HepG2 (cell line): Measurements from ENCODE around the gene FCGR3A. TPM values are rescaled to one million over a fixed set of nuclear protein-coding genes. Genes with fewer than 3 reads are reported as not detected.

Experiments
- CCDC6 ChIP-seq: sonication (generic); formaldehyde crosslinking; IDR thresholded peaks from 2 replicates; pipeline ENCODE4 v1.8.1; 2022; ENCODE audit warnings: mild to moderate bottlenecking, missing genetic modification reagents, moderate library complexity
- IRF2 ChIP-seq: IDR thresholded peaks from 2 replicates; pipeline ENCODE4 v1.6.1; 2018; ENCODE audit warnings: missing genetic modification reagents, missing compliant biosample characterization
- ISX ChIP-seq: sonication (generic); formaldehyde crosslinking; conservative IDR thresholded peaks from 2 replicates; pipeline ENCODE4 v1.5.0; 2020; ENCODE audit warnings: missing genetic modification reagents
- KAT8 ChIP-seq: IDR thresholded peaks from 2 replicates; pipeline ENCODE4 v1.6.1; 2016; ENCODE audit warnings: missing genetic modification reagents, missing compliant biosample characterization
- MAF1 ChIP-seq: sonication (generic); formaldehyde crosslinking; IDR thresholded peaks from 2 replicates; pipeline ENCODE4 v1.5.0; 2020; ENCODE audit warnings: missing genetic modification reagents, borderline replicate concordance
- RXRB ChIP-seq: IDR thresholded peaks from 2 replicates; pipeline ENCODE4 v1.6.1; 2016; ENCODE audit warnings: borderline replicate concordance, missing genetic modification reagents, missing compliant biosample characterization
- ZNF331 ChIP-seq: sonication (generic); formaldehyde crosslinking; IDR thresholded peaks from 2 replicates; pipeline ENCODE4 v1.4.0; 2020; ENCODE audit warnings: missing genetic modification reagents
- ZNF557 ChIP-seq: sonication (generic); formaldehyde crosslinking; IDR thresholded peaks from 2 replicates; pipeline ENCODE4 v1.4.0; 2020; ENCODE audit warnings: missing genetic modification reagents
- polyA plus RNA-seq, 8 experiments: library from polyadenylated mRNA; depleted of rRNA in 3 of 8; stranded (reverse) in 7 of 8; unstranded in 1 of 8; fragments of >200 nt; fragmentation: Illumina TruSeq in 4 of 8; extraction: Trizol in 4 of 8; gene quantifications; 2 replicates each; pipeline versions ENCODE4 v1.2.1 to v1.2.3, GENCODE V29; 2011 to 2016; ENCODE audit warnings: low read depth in 4 of 8, missing spikeins in 1 of 8, mixed read lengths in 1 of 8; ENCODE audit not compliant: insufficient read depth in 1 of 8
- total RNA-seq, 5 experiments: library from RNA; depleted of rRNA; stranded (reverse); fragments of >200 nt; fragmentation: Illumina TruSeq; extraction: Trizol; gene quantifications; 2 replicates each; pipeline ENCODE4 v1.2.3, GENCODE V29; 2016; ENCODE audit warnings: low read depth in 1 of 5
- TF ChIP-seq, protein P1 (sequence below): sonication (generic); formaldehyde crosslinking; conservative IDR thresholded peaks from 2 replicates; pipeline ENCODE4 v1.8.0; 2022; ENCODE audit warnings: mild to moderate bottlenecking, moderate library complexity, missing genetic modification reagents
- TF ChIP-seq, protein P2 (sequence below): IDR thresholded peaks from 2 replicates; pipeline ENCODE4 v1.4.0; 2020; ENCODE audit warnings: mild to moderate bottlenecking, missing genetic modification reagents
- TF ChIP-seq, protein P3 (sequence below): IDR thresholded peaks from 2 replicates; pipeline ENCODE4 v1.6.1; 2016
- TF ChIP-seq, protein P4 (sequence below): IDR thresholded peaks from 2 replicates; pipeline ENCODE4 v1.6.1; 2016; ENCODE audit warnings: missing compliant biosample characterization, missing genetic modification reagents, borderline replicate concordance
- TF ChIP-seq, protein P5 (sequence below): sonication (generic); formaldehyde crosslinking; IDR thresholded peaks from 2 replicates; pipeline ENCODE4 v1.4.0; 2020; ENCODE audit warnings: missing genetic modification reagents
- TF ChIP-seq, protein P6 (sequence below): sonication (generic); formaldehyde crosslinking; IDR thresholded peaks from 2 replicates; pipeline ENCODE4 v1.4.0; 2020; ENCODE audit warnings: missing genetic modification reagents

Gene FCGR3A
- total and polyA plus RNA-seq, 2 of the 13 experiments (the other 11 are each of a cell fraction or from before 2014, with no cell fraction given) = not detected

DNA sequence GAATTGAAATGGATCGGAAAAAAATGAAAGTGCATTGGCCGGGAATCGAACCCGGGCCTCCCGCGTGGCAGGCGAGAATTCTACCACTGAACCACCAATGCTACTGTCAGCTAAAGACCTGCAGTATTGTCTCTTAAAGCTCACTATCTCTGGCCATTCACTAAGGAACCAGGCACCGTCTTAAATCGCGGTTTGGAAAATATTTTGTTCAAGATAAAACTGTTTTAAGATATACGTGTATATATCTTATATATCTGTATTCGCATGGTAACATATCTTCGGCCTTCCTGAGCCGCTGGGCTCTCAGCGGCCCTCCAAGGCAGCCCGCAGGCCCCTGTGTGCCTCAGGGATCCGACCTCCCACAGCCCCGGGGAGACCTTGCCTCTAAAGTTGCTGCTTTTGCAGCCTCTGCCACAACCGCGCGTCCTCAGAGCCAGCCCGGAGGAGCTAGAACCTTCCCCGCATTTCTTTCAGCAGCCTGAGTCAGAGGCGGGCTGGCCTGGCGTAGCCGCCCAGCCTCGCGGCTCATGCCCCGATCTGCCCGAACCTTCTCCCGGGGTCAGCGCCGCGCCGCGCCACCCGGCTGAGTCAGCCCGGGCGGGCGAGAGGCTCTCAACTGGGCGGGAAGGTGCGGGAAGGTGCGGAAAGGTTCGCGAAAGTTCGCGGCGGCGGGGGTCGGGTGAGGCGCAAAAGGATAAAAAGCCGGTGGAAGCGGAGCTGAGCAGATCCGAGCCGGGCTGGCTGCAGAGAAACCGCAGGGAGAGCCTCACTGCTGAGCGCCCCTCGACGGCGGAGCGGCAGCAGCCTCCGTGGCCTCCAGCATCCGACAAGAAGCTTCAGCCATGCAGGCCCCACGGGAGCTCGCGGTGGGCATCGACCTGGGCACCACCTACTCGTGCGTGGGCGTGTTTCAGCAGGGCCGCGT lies 25.5 kb downstream of the FCGR3A start, which contains the start of gene HSPA6 (continued):
- TF ChIP-seq, protein P1, sequence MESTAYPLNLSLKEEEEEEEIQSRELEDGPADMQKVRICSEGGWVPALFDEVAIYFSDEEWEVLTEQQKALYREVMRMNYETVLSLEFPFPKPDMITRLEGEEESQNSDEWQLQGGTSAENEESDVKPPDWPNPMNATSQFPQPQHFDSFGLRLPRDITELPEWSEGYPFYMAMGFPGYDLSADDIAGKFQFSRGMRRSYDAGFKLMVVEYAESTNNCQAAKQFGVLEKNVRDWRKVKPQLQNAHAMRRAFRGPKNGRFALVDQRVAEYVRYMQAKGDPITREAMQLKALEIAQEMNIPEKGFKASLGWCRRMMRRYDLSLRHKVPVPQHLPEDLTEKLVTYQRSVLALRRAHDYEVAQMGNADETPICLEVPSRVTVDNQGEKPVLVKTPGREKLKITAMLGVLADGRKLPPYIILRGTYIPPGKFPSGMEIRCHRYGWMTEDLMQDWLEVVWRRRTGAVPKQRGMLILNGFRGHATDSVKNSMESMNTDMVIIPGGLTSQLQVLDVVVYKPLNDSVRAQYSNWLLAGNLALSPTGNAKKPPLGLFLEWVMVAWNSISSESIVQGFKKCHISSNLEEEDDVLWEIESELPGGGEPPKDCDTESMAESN (CRISPR knock-in tag) = peak; percentile 52; the same call in 1 of the 2 replicates
- TF ChIP-seq, protein P2, sequence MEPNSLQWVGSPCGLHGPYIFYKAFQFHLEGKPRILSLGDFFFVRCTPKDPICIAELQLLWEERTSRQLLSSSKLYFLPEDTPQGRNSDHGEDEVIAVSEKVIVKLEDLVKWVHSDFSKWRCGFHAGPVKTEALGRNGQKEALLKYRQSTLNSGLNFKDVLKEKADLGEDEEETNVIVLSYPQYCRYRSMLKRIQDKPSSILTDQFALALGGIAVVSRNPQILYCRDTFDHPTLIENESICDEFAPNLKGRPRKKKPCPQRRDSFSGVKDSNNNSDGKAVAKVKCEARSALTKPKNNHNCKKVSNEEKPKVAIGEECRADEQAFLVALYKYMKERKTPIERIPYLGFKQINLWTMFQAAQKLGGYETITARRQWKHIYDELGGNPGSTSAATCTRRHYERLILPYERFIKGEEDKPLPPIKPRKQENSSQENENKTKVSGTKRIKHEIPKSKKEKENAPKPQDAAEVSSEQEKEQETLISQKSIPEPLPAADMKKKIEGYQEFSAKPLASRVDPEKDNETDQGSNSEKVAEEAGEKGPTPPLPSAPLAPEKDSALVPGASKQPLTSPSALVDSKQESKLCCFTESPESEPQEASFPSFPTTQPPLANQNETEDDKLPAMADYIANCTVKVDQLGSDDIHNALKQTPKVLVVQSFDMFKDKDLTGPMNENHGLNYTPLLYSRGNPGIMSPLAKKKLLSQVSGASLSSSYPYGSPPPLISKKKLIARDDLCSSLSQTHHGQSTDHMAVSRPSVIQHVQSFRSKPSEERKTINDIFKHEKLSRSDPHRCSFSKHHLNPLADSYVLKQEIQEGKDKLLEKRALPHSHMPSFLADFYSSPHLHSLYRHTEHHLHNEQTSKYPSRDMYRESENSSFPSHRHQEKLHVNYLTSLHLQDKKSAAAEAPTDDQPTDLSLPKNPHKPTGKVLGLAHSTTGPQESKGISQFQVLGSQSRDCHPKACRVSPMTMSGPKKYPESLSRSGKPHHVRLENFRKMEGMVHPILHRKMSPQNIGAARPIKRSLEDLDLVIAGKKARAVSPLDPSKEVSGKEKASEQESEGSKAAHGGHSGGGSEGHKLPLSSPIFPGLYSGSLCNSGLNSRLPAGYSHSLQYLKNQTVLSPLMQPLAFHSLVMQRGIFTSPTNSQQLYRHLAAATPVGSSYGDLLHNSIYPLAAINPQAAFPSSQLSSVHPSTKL (CRISPR knock-in tag) = peak; percentile 50
- TF ChIP-seq ZNF331 (peak; percentile 39; the same call in 1 of the 2 replicates), RXRB (peak; percentile 48; the same call in 1 of the 2 replicates), MAF1 (CRISPR knock-in tag) (peak; percentile 93; the same call in 1 of the 2 replicates), KAT8 (CRISPR knock-in tag) (0 out of 2 replicates have a peak, but pooled peaks have one; percentile 10), ZNF557 (CRISPR knock-in tag) (0 out of 2 replicates have a peak, but pooled peaks have one; percentile 34), ISX (CRISPR knock-in tag) (0 out of 2 replicates have a peak, but pooled peaks have one; percentile 26), CCDC6 (CRISPR knock-in tag) (peak; percentile 28; the same call in 1 of the 2 replicates), IRF2 (CRISPR knock-in tag) (peak; percentile 35; the same call in 1 of the 2 replicates)
- TF ChIP-seq, protein P3, sequence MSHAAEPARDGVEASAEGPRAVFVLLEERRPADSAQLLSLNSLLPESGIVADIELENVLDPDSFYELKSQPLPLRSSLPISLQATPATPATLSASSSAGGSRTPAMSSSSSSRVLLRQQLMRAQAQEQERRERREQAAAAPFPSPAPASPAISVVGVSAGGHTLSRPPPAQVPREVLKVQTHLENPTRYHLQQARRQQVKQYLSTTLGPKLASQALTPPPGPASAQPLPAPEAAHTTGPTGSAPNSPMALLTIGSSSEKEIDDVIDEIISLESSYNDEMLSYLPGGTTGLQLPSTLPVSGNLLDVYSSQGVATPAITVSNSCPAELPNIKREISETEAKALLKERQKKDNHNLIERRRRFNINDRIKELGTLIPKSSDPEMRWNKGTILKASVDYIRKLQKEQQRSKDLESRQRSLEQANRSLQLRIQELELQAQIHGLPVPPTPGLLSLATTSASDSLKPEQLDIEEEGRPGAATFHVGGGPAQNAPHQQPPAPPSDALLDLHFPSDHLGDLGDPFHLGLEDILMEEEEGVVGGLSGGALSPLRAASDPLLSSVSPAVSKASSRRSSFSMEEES (CRISPR knock-in tag) = 0 out of 2 replicates have a peak, but pooled peaks have one; percentile 6
- TF ChIP-seq, protein P4, sequence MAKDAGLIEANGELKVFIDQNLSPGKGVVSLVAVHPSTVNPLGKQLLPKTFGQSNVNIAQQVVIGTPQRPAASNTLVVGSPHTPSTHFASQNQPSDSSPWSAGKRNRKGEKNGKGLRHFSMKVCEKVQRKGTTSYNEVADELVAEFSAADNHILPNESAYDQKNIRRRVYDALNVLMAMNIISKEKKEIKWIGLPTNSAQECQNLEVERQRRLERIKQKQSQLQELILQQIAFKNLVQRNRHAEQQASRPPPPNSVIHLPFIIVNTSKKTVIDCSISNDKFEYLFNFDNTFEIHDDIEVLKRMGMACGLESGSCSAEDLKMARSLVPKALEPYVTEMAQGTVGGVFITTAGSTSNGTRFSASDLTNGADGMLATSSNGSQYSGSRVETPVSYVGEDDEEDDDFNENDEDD (CRISPR knock-in tag) = peak; percentile 29; the same call in 1 of the 2 replicates
- TF ChIP-seq, protein P5, sequence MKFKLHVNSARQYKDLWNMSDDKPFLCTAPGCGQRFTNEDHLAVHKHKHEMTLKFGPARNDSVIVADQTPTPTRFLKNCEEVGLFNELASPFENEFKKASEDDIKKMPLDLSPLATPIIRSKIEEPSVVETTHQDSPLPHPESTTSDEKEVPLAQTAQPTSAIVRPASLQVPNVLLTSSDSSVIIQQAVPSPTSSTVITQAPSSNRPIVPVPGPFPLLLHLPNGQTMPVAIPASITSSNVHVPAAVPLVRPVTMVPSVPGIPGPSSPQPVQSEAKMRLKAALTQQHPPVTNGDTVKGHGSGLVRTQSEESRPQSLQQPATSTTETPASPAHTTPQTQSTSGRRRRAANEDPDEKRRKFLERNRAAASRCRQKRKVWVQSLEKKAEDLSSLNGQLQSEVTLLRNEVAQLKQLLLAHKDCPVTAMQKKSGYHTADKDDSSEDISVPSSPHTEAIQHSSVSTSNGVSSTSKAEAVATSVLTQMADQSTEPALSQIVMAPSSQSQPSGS (CRISPR knock-in tag) = 0 out of 2 replicates have a peak, but pooled peaks have one; percentile 25
- TF ChIP-seq, protein P6, sequence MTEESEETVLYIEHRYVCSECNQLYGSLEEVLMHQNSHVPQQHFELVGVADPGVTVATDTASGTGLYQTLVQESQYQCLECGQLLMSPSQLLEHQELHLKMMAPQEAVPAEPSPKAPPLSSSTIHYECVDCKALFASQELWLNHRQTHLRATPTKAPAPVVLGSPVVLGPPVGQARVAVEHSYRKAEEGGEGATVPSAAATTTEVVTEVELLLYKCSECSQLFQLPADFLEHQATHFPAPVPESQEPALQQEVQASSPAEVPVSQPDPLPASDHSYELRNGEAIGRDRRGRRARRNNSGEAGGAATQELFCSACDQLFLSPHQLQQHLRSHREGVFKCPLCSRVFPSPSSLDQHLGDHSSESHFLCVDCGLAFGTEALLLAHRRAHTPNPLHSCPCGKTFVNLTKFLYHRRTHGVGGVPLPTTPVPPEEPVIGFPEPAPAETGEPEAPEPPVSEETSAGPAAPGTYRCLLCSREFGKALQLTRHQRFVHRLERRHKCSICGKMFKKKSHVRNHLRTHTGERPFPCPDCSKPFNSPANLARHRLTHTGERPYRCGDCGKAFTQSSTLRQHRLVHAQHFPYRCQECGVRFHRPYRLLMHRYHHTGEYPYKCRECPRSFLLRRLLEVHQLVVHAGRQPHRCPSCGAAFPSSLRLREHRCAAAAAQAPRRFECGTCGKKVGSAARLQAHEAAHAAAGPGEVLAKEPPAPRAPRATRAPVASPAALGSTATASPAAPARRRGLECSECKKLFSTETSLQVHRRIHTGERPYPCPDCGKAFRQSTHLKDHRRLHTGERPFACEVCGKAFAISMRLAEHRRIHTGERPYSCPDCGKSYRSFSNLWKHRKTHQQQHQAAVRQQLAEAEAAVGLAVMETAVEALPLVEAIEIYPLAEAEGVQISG (CRISPR knock-in tag) = peak; percentile 14; the same call in 1 of the 2 replicates
